CD4-positive, alpha-beta T cell (primary cell): Measurements from ENCODE around the gene METTL24. TPM values are rescaled to one million over a fixed set of nuclear protein-coding genes. Genes with fewer than 3 reads are reported as not detected.
"Not testable (repeated sequence)": the region's sequence is repeated elsewhere in the genome, so short reads cannot be mapped to it uniquely, and the experiment has no call there.

Experiments used
- ATAC-seq: fragments of 200-7000 bp; cut with Tn5 transposase; one replicate; pipeline ENCODE4 v1.10.0; 2022; ENCODE audit warnings: mild to moderate bottlenecking; ENCODE audit not compliant: poor library complexity
- CTCF ChIA-PET: fragments of 350-600 bp; sonication (Branson Sonifier 250); formaldehyde crosslinking; loops from one replicate; lab custom pipeline; 2021; ENCODE audit warnings: antibody characterized with exemption, inconsistent platforms; lab: Charles Lee
- POLR2A ChIA-PET: fragments of 350-600 bp; sonication (Branson Sonifier 250); formaldehyde crosslinking; loops from one replicate; lab custom pipeline; 2021; ENCODE audit warnings: antibody characterized with exemption, inconsistent platforms; lab: Charles Lee
- DNase-seq, 14 experiments: peaks; one replicate each; pipeline ENCODE4 v3.0.0-alpha.2; 2013 to 2020; ENCODE audit warnings: mixed read lengths in 2 of 14
- H3K27ac ChIP-seq, 2 donors: one replicate each; pipeline versions ENCODE4 v1.5.1 to v1.7.0; 2013; ENCODE audit warnings: low read length in 2 of 2, low read depth in 1 of 2, mild to moderate bottlenecking in 1 of 2
- H3K27me3 ChIP-seq, 2 experiments: 1 replicate in 1 of 2; 2 replicates in 1 of 2; pipeline versions ENCODE4 v1.6.1 to v1.7.0; 2013; ENCODE audit warnings: low read length in 2 of 2, control low read depth in 1 of 2, mild to moderate bottlenecking in 1 of 2, moderate library complexity in 1 of 2; ENCODE audit not compliant: insufficient read depth in 2 of 2, control insufficient read depth in 1 of 2
- H3K36me3 ChIP-seq: one replicate; pipeline ENCODE4 v1.6.1; 2013; ENCODE audit warnings: low read length, control low read depth; ENCODE audit not compliant: insufficient read depth
- H3K4me1 ChIP-seq: one replicate; pipeline ENCODE4 v1.6.1; 2013; ENCODE audit warnings: low read length, control low read depth; ENCODE audit not compliant: insufficient read depth
- H3K4me3 ChIP-seq: one replicate; pipeline ENCODE4 v1.5.1; 2013; ENCODE audit warnings: mild to moderate bottlenecking, low read length, moderate library complexity
- H3K9me3 ChIP-seq, 2 experiments: 1 replicate in 1 of 2; 2 replicates in 1 of 2; pipeline versions ENCODE4 v1.6.1 to v1.7.0; 2013; ENCODE audit warnings: low read length in 2 of 2, mild to moderate bottlenecking in 2 of 2, control low read depth in 1 of 2, moderate library complexity in 1 of 2; ENCODE audit not compliant: control insufficient read depth in 1 of 2, insufficient read depth in 1 of 2
- H3K27ac Mint-ChIP-seq: one replicate; pipeline ENCODE4 v1.8.0; 2020; ENCODE audit warnings: mixed read lengths
- H3K27me3 Mint-ChIP-seq: one replicate; pipeline ENCODE4 v1.8.0; 2021; ENCODE audit warnings: mixed read lengths
- H3K36me3 Mint-ChIP-seq: one replicate; pipeline ENCODE4 v1.8.0; 2021; ENCODE audit warnings: low read depth, mixed read lengths
- H3K4me1 Mint-ChIP-seq: one replicate; pipeline ENCODE4 v1.8.0; 2021; ENCODE audit warnings: low read depth, mixed read lengths
- H3K4me3 Mint-ChIP-seq: one replicate; pipeline ENCODE4 v1.8.0; 2020; ENCODE audit warnings: mild to moderate bottlenecking, mixed read lengths
- H3K9me3 Mint-ChIP-seq: one replicate; pipeline ENCODE4 v1.8.0; 2020; ENCODE audit warnings: mixed read lengths
- intact Hi-C, 2 experiments: fragments of 100-400 bp; cut with DNase I in 1 of 2; cut with micrococcal nuclease in 1 of 2; formaldehyde crosslinking; loops; one replicate each; pipeline versions ENCODE4 v1.15.1 to v1.9.0; 2023 to 2025; cut with DNase I, micrococcal nuclease
- total RNA-seq, 174 experiments: library from RNA in 2 of 174; stranded (reverse) in 2 of 174; gene quantifications; one replicate each; pipeline ENCODE4 v1.2.3 and lab custom pipeline; 2021 to 2026
- TF ChIP-seq, protein P1 (sequence below): fragments of 200-600 bp; IDR thresholded peaks from one replicate; pipeline ENCODE4 v1.8.0; 2022; ENCODE audit warnings: antibody characterized with exemption, mild to moderate bottlenecking

METTL24 gene
- total RNA-seq, 2 experiments from 2014 or later: not detected

GRCh38 chr6:110282412-110282811 lies 75.7 kb downstream of the METTL24 start:
- H3K4me1 Mint-ChIP-seq: no peaks in the 10 kb centered on the region
- H3K27ac Mint-ChIP-seq: no peak overlapping the region
- Histone ChIP-seq H3K4me3 (no peak overlapping the region), H3K36me3 (no peaks in the 10 kb centered on the region), H3K9me3 (no peaks in the 10 kb centered on the region), H3K27ac (no peak overlapping the region), H3K4me1 (no peaks in the 10 kb centered on the region), H3K27me3 (peaks cover 0 to 8% of the 10 kb centered on the region in 2 experiments)
- CTCF ChIA-PET: no interaction called here
- no peaks in the 10 kb centered on the region for H3K36me3 Mint-ChIP-seq
- ATAC-seq (no peak), DNase-seq (no peak)
- no peaks in the 10 kb centered on the region for H3K9me3 Mint-ChIP-seq
- intact Hi-C loops: no loop called here
- TF ChIP-seq, protein P1, sequence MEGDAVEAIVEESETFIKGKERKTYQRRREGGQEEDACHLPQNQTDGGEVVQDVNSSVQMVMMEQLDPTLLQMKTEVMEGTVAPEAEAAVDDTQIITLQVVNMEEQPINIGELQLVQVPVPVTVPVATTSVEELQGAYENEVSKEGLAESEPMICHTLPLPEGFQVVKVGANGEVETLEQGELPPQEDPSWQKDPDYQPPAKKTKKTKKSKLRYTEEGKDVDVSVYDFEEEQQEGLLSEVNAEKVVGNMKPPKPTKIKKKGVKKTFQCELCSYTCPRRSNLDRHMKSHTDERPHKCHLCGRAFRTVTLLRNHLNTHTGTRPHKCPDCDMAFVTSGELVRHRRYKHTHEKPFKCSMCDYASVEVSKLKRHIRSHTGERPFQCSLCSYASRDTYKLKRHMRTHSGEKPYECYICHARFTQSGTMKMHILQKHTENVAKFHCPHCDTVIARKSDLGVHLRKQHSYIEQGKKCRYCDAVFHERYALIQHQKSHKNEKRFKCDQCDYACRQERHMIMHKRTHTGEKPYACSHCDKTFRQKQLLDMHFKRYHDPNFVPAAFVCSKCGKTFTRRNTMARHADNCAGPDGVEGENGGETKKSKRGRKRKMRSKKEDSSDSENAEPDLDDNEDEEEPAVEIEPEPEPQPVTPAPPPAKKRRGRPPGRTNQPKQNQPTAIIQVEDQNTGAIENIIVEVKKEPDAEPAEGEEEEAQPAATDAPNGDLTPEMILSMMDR: no peak
- H3K27me3 Mint-ChIP-seq: peaks cover 4% of the 10 kb centered on the region
- POLR2A ChIA-PET: no interaction called here
- no peak overlapping the region for H3K4me3 Mint-ChIP-seq

GRCh38 chr6:110277100-110277665 lies 81.0 kb downstream of the METTL24 start:
- DNase-seq: no peak
- intact Hi-C loops: loop anchor here in 1 of 2 experiments (10.0 kb wide), 1 partner anchor 1142 kb away; no protein-coding TSS in a partner anchor
- ChIA-PET POLR2A (no interaction called here), CTCF (no interaction called here)
- H3K27ac ChIP-seq: no peak overlapping the region
- TF ChIP-seq, protein P1: no peak
- H3K4me3 ChIP-seq: no peak overlapping the region
- Mint-ChIP-seq H3K4me1 (no peaks in the 10 kb centered on the region), H3K4me3 (no peak overlapping the region), H3K27me3 (no peaks in the 10 kb centered on the region), H3K36me3 (no peaks in the 10 kb centered on the region), H3K9me3 (peaks cover 2% of the 10 kb centered on the region), H3K27ac (no peak overlapping the region)
- H3K4me1 ChIP-seq: no peaks in the 10 kb centered on the region
- no peak for ATAC-seq
- H3K9me3 ChIP-seq: no peaks in the 10 kb centered on the region
- H3K36me3 ChIP-seq: no peaks in the 10 kb centered on the region
- peaks cover 0 to 3% of the 10 kb centered on the region in 2 experiments for H3K27me3 ChIP-seq

- H3K4me3 Mint-ChIP-seq, H3K36me3 ChIP-seq, CTCF ChIA-PET, H3K4me1 Mint-ChIP-seq, ATAC-seq, H3K36me3 Mint-ChIP-seq, POLR2A ChIA-PET, H3K4me3 ChIP-seq, H3K27ac ChIP-seq, H3K27me3 Mint-ChIP-seq, H3K27ac Mint-ChIP-seq, H3K4me1 ChIP-seq, H3K9me3 ChIP-seq, H3K27me3 ChIP-seq, H3K9me3 Mint-ChIP-seq, DNase-seq: not testable (repeated sequence)
- intact Hi-C loops: loop anchor here in 1 of 2 experiments (10.0 kb wide), 1 partner anchor 1138 kb away; no protein-coding TSS in a partner anchor
These were observed 85.4 kb downstream of the METTL24 start for GRCh38 chr6:110272781-110273180.

- CTCF ChIA-PET: no interaction called here
- Histone ChIP-seq H3K4me1 (no peaks in the 10 kb centered on the region), H3K9me3 (no peaks in the 10 kb centered on the region), H3K27ac (no peak overlapping the region), H3K4me3 (no peak overlapping the region), H3K27me3 (no peaks in the 10 kb centered on the region), H3K36me3 (no peaks in the 10 kb centered on the region)
- peaks cover 8% of the 10 kb centered on the region for H3K9me3 Mint-ChIP-seq
- TF ChIP-seq, protein P1: no peak
- no peak overlapping the region for H3K4me3 Mint-ChIP-seq
- DNase-seq: no peak
- H3K27ac Mint-ChIP-seq: no peak overlapping the region
- H3K4me1 Mint-ChIP-seq: no peaks in the 10 kb centered on the region
- POLR2A ChIA-PET: no interaction called here
- intact Hi-C loops: loop anchor here in 1 of 2 experiments (10.0 kb wide), 1 partner anchor 1137 kb away; no protein-coding TSS in a partner anchor
- no peaks in the 10 kb centered on the region for H3K36me3 Mint-ChIP-seq
- H3K27me3 Mint-ChIP-seq: peaks cover 6% of the 10 kb centered on the region
- no peak for ATAC-seq
These were observed 86.5 kb downstream of the METTL24 start for GRCh38 chr6:110271732-110272022.
